K562 (cell line): ENCODE measurements around the gene SSR2. TPM values are rescaled to one million over a fixed set of nuclear protein-coding genes. Genes with fewer than 3 reads are reported as not detected.

Experiments
- ATF6 ChIP-seq: sonication (generic); formaldehyde crosslinking; IDR thresholded peaks from 2 replicates; pipeline ENCODE4 v1.4.0; 2020; ENCODE audit warnings: mild to moderate bottlenecking, missing genetic modification reagents
- BCL6 ChIP-seq: fragments of 250-450 bp; sonication (Bioruptor Pico); IDR thresholded peaks from 2 replicates; pipeline ENCODE4 v1.4.0; 2020
- CBFA2T3 ChIP-seq: fragments of 450-650 bp; IDR thresholded peaks from 2 replicates; pipeline ENCODE4 v1.6.1; 2017
- EHMT2 ChIP-seq: fragments of 450-650 bp; IDR thresholded peaks from 2 replicates; pipeline ENCODE4 v1.6.1; 2018; ENCODE audit warnings: antibody characterized with exemption
- GABPB2 ChIP-seq: fragments of 250-450 bp; sonication (Bioruptor Pico); conservative IDR thresholded peaks from 2 replicates; pipeline ENCODE4 v1.5.1; 2021; ENCODE audit warnings: mild to moderate bottlenecking
- HDGF ChIP-seq: fragments of 450-650 bp; IDR thresholded peaks from 2 replicates; pipeline ENCODE4 v1.6.1; 2016
- KLF13 ChIP-seq: fragments of 450-650 bp; IDR thresholded peaks from 2 replicates; pipeline ENCODE4 v1.6.1; 2016; ENCODE audit warnings: missing genetic modification characterization, low read depth, mild to moderate bottlenecking, missing compliant biosample characterization, moderate library complexity, borderline replicate concordance
- MCM2 ChIP-seq: fragments of 450-650 bp; IDR thresholded peaks from 2 replicates; pipeline ENCODE4 v1.6.1; 2017; ENCODE audit warnings: low read depth, mild to moderate bottlenecking
- MECOM ChIP-seq: fragments of 250-450 bp; sonication (Bioruptor Pico); IDR thresholded peaks from 2 replicates; pipeline ENCODE4 v1.8.0; 2022; ENCODE audit warnings: inconsistent platforms
- NCOR1 ChIP-seq: fragments of 450-650 bp; IDR thresholded peaks from 2 replicates; pipeline ENCODE4 v1.6.1; 2016; ENCODE audit warnings: mild to moderate bottlenecking, moderate library complexity
- PKNOX1 ChIP-seq: fragments of 450-650 bp; IDR thresholded peaks from 2 replicates; pipeline ENCODE4 v1.6.1; 2016
- PML ChIP-seq: IDR thresholded peaks from 2 replicates; pipeline ENCODE4 v1.6.1; 2012; ENCODE audit warnings: low read length, inconsistent platforms
- PYGO2 ChIP-seq: fragments of 450-650 bp; IDR thresholded peaks from 2 replicates; pipeline ENCODE4 v1.6.1; 2016; ENCODE audit warnings: mild to moderate bottlenecking, missing genetic modification characterization, moderate library complexity, missing compliant biosample characterization
- RB1 ChIP-seq: fragments of 450-650 bp; IDR thresholded peaks from 2 replicates; pipeline ENCODE4 v1.6.1; 2017; ENCODE audit warnings: low read depth, mild to moderate bottlenecking
- RCOR1 ChIP-seq, 2 experiments: IDR thresholded peaks; 2 replicates each; pipeline ENCODE4 v1.6.1; 2012; ENCODE audit warnings: low read depth in 2 of 2, low read length in 2 of 2, borderline replicate concordance in 1 of 2, improper control_type of control experiment in 1 of 2
- SP2 ChIP-seq: IDR thresholded peaks from 2 replicates; pipeline ENCODE4 v1.6.1; 2011; ENCODE audit warnings: mild to moderate bottlenecking, low read depth, low read length, moderate library complexity; ENCODE audit not compliant: poor library complexity, severe bottlenecking; ENCODE audit errors: extremely low read depth
- XRCC4 ChIP-seq: IDR thresholded peaks from one replicate; pipeline ENCODE4 v1.6.1; 2011; ENCODE audit not compliant: insufficient read depth, insufficient read length; ENCODE audit errors: extremely low read depth
- YY1 ChIP-seq, 3 experiments: IDR thresholded peaks; 2 replicates each; pipeline ENCODE4 v1.6.1; 2011; ENCODE audit warnings: low read length in 2 of 3, mild to moderate bottlenecking in 2 of 3, moderate library complexity in 2 of 3, borderline replicate concordance in 1 of 3, control low read depth in 1 of 3, low read depth in 1 of 3; ENCODE audit not compliant: insufficient read depth in 3 of 3, insufficient replicate concordance in 2 of 3, control insufficient read depth in 1 of 3, insufficient read length in 1 of 3; ENCODE audit errors: extremely low read depth in 1 of 3
- ZBTB26 ChIP-seq: fragments of 450-650 bp; formaldehyde crosslinking; IDR thresholded peaks from 2 replicates; pipeline ENCODE4 v1.4.0; 2022; ENCODE audit warnings: missing genetic modification characterization
- ZBTB33 ChIP-seq: sonication (generic); formaldehyde crosslinking; IDR thresholded peaks from 2 replicates; pipeline ENCODE4 v1.8.1; 2023; ENCODE audit warnings: mild to moderate bottlenecking, missing genetic modification reagents
- ZNF146 ChIP-seq: IDR thresholded peaks from one replicate; pipeline ENCODE4 v1.6.1; 2018; ENCODE audit warnings: missing compliant biosample characterization; ENCODE audit not compliant: unreplicated experiment
- ZNF232 ChIP-seq: sonication (generic); formaldehyde crosslinking; IDR thresholded peaks from 2 replicates; pipeline ENCODE4 v1.8.0; 2022; ENCODE audit warnings: mild to moderate bottlenecking, missing genetic modification reagents
- ZNF551 ChIP-seq: fragments of 250-450 bp; sonication (Bioruptor Pico); IDR thresholded peaks from 2 replicates; pipeline ENCODE4 v1.5.0; 2021; ENCODE audit warnings: mild to moderate bottlenecking, moderate library complexity
- polyA plus RNA-seq, 8 experiments: library from polyadenylated mRNA; depleted of rRNA in 4 of 8; stranded (reverse) in 5 of 8; unstranded in 3 of 8; fragments of >200 nt; fragmentation: Nextera tagmentation in 2 of 8; fragmentation: Illumina TruSeq in 1 of 8; extraction: Ambion mirVana in 2 of 8; extraction: Trizol in 1 of 8; gene quantifications; 2 replicates each; pipeline versions ENCODE4 v1.2.1 to v1.2.3, GENCODE V29; 2011 to 2014; ENCODE audit warnings: inconsistent platforms in 1 of 8, missing spikeins in 1 of 8
- total RNA-seq, 7 experiments: library from RNA; depleted of rRNA in 6 of 7; stranded (reverse); fragments of >200 nt in 6 of 7; fragmentation: Illumina TruSeq in 2 of 7; extraction: Trizol in 2 of 7; gene quantifications; 2 replicates each; pipeline versions ENCODE4 v1.2.1 to v1.2.3, GENCODE V29; 2011 to 2021; ENCODE audit warnings: low replicate concordance in 1 of 7

The SSR2 gene
- total and polyA plus RNA-seq, 9 of the 15 experiments (the other 6 are each of a cell fraction or from before 2014, with no cell fraction given): 161 to 411 (median 240) TPM

- no peak for TF ChIP-seq ZBTB33
- TF ChIP-seq PML: no peak
- TF ChIP-seq RB1: no peak
- TF ChIP-seq BCL6 (CRISPR knock-in tag): no peak
- no peak for TF ChIP-seq XRCC4
- no peak for TF ChIP-seq YY1 (IDR thresholded peaks at IDR 0.05; ENCODE audit: borderline replicate concordance in 1 of 3, control insufficient read depth in 1 of 3, extremely low read depth in 1 of 3, insufficient read depth in 3 of 3, insufficient read length in 1 of 3, insufficient replicate concordance in 2 of 3, low read depth in 1 of 3, low read length in 2 of 3)
- no peak for TF ChIP-seq ZBTB26
- no peak for TF ChIP-seq ZNF232
- no peak for TF ChIP-seq MCM2
- TF ChIP-seq SP2: no peak
- TF ChIP-seq NCOR1: peak; percentile 27; the same call in 1 of the 2 replicates
- no peak for TF ChIP-seq PYGO2 (tag)
- no peak for TF ChIP-seq ZNF551 (CRISPR knock-in tag)
- no peak for TF ChIP-seq GABPB2
- no peak for TF ChIP-seq HDGF
- TF ChIP-seq KLF13 (tag): no peak
- TF ChIP-seq CBFA2T3: 0 out of 2 replicates have a peak, but pooled peaks have one; percentile 5
- TF ChIP-seq EHMT2: no peak
- no peak for TF ChIP-seq ZNF146 (CRISPR knock-in tag)
- TF ChIP-seq PKNOX1: 0 out of 2 replicates have a peak, but pooled peaks have one; percentile 26
- TF ChIP-seq ATF6 (CRISPR knock-in tag): 0 out of 2 replicates have a peak, but pooled peaks have one; percentile 24
- no peak for TF ChIP-seq RCOR1 (IDR thresholded peaks at IDR 0.05; ENCODE audit: borderline replicate concordance in 1 of 2, low read depth in 2 of 2, low read length in 2 of 2)
- TF ChIP-seq MECOM: no peak
Measured at GRCh38 chr1:155976062-155976912, 44.5 kb downstream of the SSR2 start (continued).
